ENCODE data around the gene AUH. TPM values are rescaled to one million over a fixed set of nuclear protein-coding genes. Genes with fewer than 3 reads are reported as not detected.

AUH gene
- total RNA-seq, 1 donor from 2014 or later: 24.9 TPM

DNA sequence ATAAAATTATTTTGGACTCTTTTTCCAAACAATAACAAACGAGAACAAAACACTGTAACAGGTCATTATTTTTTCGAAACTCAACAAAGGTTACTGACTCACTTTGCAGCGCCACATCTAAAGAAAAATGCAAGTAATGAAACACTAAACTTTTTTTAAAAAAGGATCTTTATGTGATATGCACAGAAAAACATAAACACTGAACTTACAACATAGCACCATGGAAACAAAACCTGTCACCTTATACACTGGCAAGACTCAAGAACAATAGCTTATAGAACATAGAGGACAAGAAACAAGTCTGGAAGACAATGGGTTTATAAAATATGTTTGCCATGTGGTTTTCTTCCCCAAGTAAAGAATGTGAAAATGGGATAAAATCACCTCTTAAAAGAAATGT, 85.2 kb downstream of the AUH start:
- Mint-ChIP-seq H3K27ac (no peak overlapping the region), H3K4me1 (ENCODE audit: low read depth) (no peaks in the 10 kb centered on the region), H3K4me3 (ENCODE audit: low read depth) (no peak overlapping the region), H3K9me3 (ENCODE audit: low read depth) (no peaks in the 10 kb centered on the region), H3K27me3 (no peaks in the 10 kb centered on the region), H3K36me3 (ENCODE audit: insufficient read depth) (peaks cover 3% of the 10 kb centered on the region)
- TF ChIP-seq, protein P1, sequence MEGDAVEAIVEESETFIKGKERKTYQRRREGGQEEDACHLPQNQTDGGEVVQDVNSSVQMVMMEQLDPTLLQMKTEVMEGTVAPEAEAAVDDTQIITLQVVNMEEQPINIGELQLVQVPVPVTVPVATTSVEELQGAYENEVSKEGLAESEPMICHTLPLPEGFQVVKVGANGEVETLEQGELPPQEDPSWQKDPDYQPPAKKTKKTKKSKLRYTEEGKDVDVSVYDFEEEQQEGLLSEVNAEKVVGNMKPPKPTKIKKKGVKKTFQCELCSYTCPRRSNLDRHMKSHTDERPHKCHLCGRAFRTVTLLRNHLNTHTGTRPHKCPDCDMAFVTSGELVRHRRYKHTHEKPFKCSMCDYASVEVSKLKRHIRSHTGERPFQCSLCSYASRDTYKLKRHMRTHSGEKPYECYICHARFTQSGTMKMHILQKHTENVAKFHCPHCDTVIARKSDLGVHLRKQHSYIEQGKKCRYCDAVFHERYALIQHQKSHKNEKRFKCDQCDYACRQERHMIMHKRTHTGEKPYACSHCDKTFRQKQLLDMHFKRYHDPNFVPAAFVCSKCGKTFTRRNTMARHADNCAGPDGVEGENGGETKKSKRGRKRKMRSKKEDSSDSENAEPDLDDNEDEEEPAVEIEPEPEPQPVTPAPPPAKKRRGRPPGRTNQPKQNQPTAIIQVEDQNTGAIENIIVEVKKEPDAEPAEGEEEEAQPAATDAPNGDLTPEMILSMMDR (IDR thresholded peaks at IDR 0.05; ENCODE audit: unreplicated experiment): no peak
- DNase-seq (ENCODE audit: low spot score, unreplicated experiment): no peak

DNA sequence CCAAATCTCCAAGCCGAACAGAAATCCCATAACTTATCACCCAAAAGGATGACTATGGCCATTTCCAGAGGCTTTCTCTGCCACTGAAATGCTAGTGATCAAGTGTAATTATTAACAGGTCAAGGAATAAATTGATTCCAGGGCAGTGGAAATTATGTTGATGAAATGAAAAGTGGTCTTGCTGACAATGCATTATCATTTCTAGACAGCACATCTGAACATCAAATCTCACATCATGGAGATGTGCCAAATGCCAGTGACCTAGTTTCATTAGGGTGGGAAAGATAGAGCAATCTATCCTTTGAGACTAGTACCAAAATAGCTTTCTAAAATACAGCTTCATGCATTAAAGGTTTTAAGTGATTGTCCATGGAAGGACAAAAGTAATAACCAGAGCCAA, 86.1 kb downstream of the AUH start:
- Mint-ChIP-seq H3K27ac (no peak overlapping the region), H3K36me3 (ENCODE audit: insufficient read depth) (peaks cover 2% of the 10 kb centered on the region), H3K27me3 (no peaks in the 10 kb centered on the region), H3K4me3 (ENCODE audit: low read depth) (no peak overlapping the region), H3K4me1 (ENCODE audit: low read depth) (no peaks in the 10 kb centered on the region), H3K9me3 (ENCODE audit: low read depth) (no peaks in the 10 kb centered on the region)
- TF ChIP-seq, protein P1 (IDR thresholded peaks at IDR 0.05; ENCODE audit: unreplicated experiment): no peak
- no peak for DNase-seq (ENCODE audit: low spot score, unreplicated experiment)

- H3K36me3 Mint-ChIP-seq (ENCODE audit: insufficient read depth): peaks cover 2% of the 10 kb centered on the region
- no peaks in the 10 kb centered on the region for H3K4me1 Mint-ChIP-seq (ENCODE audit: low read depth)
- H3K27ac Mint-ChIP-seq: no peak overlapping the region
- H3K9me3 Mint-ChIP-seq (ENCODE audit: low read depth): no peaks in the 10 kb centered on the region
- H3K4me3 Mint-ChIP-seq (ENCODE audit: low read depth): no peak overlapping the region
- TF ChIP-seq, protein P1 (IDR thresholded peaks at IDR 0.05; ENCODE audit: unreplicated experiment): no peak
- no peaks in the 10 kb centered on the region for H3K27me3 Mint-ChIP-seq
- DNase-seq (ENCODE audit: low spot score, unreplicated experiment): no peak
These were observed 86.7 kb downstream of the AUH start for GRCh38 chr9:91274949-91275492.

GRCh38 chr9:91273853-91274552, 87.7 kb downstream of the AUH start:
- H3K9me3 Mint-ChIP-seq (ENCODE audit: low read depth): no peaks in the 10 kb centered on the region
- no peak overlapping the region for H3K4me3 Mint-ChIP-seq (ENCODE audit: low read depth)
- no peaks in the 10 kb centered on the region for H3K36me3 Mint-ChIP-seq (ENCODE audit: insufficient read depth)
- TF ChIP-seq, protein P1 (IDR thresholded peaks at IDR 0.05; ENCODE audit: unreplicated experiment): no peak
- no peaks in the 10 kb centered on the region for H3K4me1 Mint-ChIP-seq (ENCODE audit: low read depth)
- DNase-seq (ENCODE audit: low spot score, unreplicated experiment): no peak
- no peaks in the 10 kb centered on the region for H3K27me3 Mint-ChIP-seq
- H3K27ac Mint-ChIP-seq: no peak overlapping the region

- Mint-ChIP-seq H3K27me3 (no peaks in the 10 kb centered on the region), H3K4me1 (ENCODE audit: low read depth) (no peaks in the 10 kb centered on the region), H3K36me3 (ENCODE audit: insufficient read depth) (no peaks in the 10 kb centered on the region), H3K27ac (no peak overlapping the region), H3K9me3 (ENCODE audit: low read depth) (no peaks in the 10 kb centered on the region), H3K4me3 (ENCODE audit: low read depth) (no peak overlapping the region)
- TF ChIP-seq, protein P1 (IDR thresholded peaks at IDR 0.05; ENCODE audit: unreplicated experiment): no peak
- DNase-seq (ENCODE audit: low spot score, unreplicated experiment): no peak
These were observed 90.6 kb downstream of the AUH start for GRCh38 chr9:91271156-91271555.

All from progenitor cell of endocrine pancreas (in vitro differentiated cells).